BJ (cell line): ENCODE measurements around the gene TOR2A. TPM values are rescaled to one million over a fixed set of nuclear protein-coding genes. Genes with fewer than 3 reads are reported as not detected.

ENCODE experiments used
- CTCF ChIA-PET: fragments of 350-600 bp; formaldehyde crosslinking; extraction: SDS; loops from one replicate; lab custom pipeline; 2021; ENCODE audit warnings: antibody characterized with exemption, inconsistent platforms; lab: Yijun Ruan, JAX
- POLR2A ChIA-PET: fragments of 300-600 bp; sonication (Branson Sonifier 250); formaldehyde crosslinking; extraction: SDS; loops from one replicate; lab custom pipeline; 2021; ENCODE audit warnings: antibody characterized with exemption; lab: Charles Lee
- DNase-seq: peaks from one replicate; pipeline ENCODE4 v3.0.0-alpha.2; 2011; ENCODE audit warnings: low read depth
- H3K27me3 ChIP-seq: 2 replicates; pipeline ENCODE4 v1.6.0; 2011; ENCODE audit warnings: low read length; ENCODE audit not compliant: control insufficient read depth, insufficient read depth
- H3K36me3 ChIP-seq: 2 replicates; pipeline ENCODE4 v1.5.1; 2011; ENCODE audit warnings: low read length; ENCODE audit not compliant: control insufficient read depth, insufficient read depth
- H3K4me3 ChIP-seq: 2 replicates; pipeline ENCODE4 v1.5.1; 2011; ENCODE audit warnings: low read depth, mild to moderate bottlenecking, control low read depth, low read length
- polyA plus RNA-seq: library from polyadenylated mRNA; depleted of rRNA; stranded (reverse); fragments of >200 nt; gene quantifications from 2 replicates; pipeline ENCODE4 v1.2.3, GENCODE V29; 2011
- TF ChIP-seq, protein P1 (sequence below): IDR thresholded peaks from 2 replicates; pipeline ENCODE4 v1.5.1; 2011; ENCODE audit warnings: low read depth, mild to moderate bottlenecking, control low read depth, inconsistent platforms, low read length, moderate library complexity; ENCODE audit not compliant: insufficient read depth

Gene TOR2A
- polyA plus RNA-seq, 1 experiment = 8.0 TPM

DNA sequence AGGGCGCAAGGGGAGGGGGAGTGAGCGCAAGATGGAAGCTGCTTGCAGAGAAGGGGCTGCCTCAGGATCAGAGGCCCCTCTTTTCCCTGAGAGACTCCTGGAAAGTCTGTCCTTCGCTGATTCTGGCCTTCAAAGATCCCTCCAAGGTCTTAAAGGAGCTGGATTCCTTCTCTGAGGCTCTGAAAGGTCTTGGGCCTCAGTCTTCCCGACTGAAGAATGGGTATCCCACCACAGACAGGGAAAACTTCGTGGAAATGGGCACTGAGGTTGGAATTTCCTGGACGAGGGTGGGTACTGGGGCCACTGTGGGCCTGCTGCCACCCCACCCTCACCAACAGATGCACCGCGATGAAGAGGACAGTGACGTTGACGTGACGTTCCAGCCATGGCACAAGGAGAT, 22.7 kb downstream of the TOR2A start:
- DNase-seq = no peak
- H3K36me3 ChIP-seq = no peaks in the 10 kb centered on the region
- H3K27me3 ChIP-seq = no peaks in the 10 kb centered on the region
- no peak overlapping the region for H3K4me3 ChIP-seq
- TF ChIP-seq, protein P1, sequence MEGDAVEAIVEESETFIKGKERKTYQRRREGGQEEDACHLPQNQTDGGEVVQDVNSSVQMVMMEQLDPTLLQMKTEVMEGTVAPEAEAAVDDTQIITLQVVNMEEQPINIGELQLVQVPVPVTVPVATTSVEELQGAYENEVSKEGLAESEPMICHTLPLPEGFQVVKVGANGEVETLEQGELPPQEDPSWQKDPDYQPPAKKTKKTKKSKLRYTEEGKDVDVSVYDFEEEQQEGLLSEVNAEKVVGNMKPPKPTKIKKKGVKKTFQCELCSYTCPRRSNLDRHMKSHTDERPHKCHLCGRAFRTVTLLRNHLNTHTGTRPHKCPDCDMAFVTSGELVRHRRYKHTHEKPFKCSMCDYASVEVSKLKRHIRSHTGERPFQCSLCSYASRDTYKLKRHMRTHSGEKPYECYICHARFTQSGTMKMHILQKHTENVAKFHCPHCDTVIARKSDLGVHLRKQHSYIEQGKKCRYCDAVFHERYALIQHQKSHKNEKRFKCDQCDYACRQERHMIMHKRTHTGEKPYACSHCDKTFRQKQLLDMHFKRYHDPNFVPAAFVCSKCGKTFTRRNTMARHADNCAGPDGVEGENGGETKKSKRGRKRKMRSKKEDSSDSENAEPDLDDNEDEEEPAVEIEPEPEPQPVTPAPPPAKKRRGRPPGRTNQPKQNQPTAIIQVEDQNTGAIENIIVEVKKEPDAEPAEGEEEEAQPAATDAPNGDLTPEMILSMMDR = no peak
- POLR2A ChIA-PET = no interaction called here
- CTCF ChIA-PET = interaction anchor here (4.6 kb wide), 1 partner anchor 22 kb away, joined by 20 read pairs; the partner anchor contains the start of gene TOR2A

DNA sequence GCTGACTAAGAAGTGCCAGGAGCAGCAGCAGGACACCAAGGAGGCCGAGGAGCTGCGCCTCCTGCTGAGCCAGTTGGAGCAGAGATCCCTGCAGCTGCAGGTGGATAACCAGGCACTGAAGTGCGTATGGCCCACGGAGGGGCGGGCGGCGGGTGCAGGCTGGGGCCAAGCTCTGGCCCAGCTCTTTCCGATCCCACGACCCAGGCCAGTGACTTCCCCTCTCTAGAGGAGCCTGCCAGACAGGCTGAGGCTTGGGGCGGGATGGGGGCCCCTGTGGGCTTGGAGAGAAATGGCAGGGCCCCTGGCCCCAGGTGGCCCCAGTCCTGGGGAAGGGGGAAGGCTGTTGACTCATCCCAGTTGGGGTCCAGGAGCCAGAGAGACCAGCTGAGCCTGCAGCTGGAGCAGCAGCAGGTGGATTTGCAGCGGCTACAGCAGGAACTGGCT, 23.2 kb downstream of the TOR2A start:
- TF ChIP-seq, protein P1 = no peak
- no peak for DNase-seq
- Histone ChIP-seq H3K4me3 (no peak overlapping the region), H3K36me3 (no peaks in the 10 kb centered on the region), H3K27me3 (no peaks in the 10 kb centered on the region)
- ChIA-PET CTCF (interaction anchor here (0.8 to 4.6 kb wide), 2 partner anchors 17 to 23 kb away, joined by 4 to 20 read pairs; partner anchors contain the start of gene TOR2A), POLR2A (no interaction called here)

DNA sequence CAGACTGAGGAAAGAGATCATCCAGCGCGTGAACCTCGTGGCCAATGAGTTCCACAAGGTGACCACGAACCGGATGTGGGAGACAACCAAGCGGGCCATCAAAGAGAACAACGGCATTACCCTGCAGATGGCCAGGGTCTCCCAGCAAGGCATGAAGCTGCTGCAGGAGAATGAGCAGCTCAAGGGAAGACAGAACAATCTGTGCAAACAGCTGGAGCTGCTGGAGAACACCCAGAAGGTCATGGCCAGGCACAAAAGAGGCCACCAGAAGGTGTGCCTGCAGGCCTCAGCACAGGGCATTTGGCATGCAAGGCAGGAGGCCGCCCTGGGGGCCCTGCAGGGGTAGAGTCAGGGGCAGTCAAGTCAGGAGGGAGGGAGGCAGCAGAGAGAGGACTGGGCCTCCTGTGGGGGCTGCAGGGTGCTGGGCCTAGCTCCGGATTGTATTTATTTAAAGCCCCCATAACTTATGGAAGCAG, 23.8 kb downstream of the TOR2A start:
- TF ChIP-seq, protein P1 = no peak
- ChIA-PET POLR2A (no interaction called here), CTCF (interaction anchor here (0.8 kb wide), 1 partner anchor 16 kb away, joined by 4 read pairs; no protein-coding TSS in a partner anchor)
- H3K36me3 ChIP-seq = no peaks in the 10 kb centered on the region
- H3K27me3 ChIP-seq = no peaks in the 10 kb centered on the region
- no peak for DNase-seq
- no peak overlapping the region for H3K4me3 ChIP-seq

DNA sequence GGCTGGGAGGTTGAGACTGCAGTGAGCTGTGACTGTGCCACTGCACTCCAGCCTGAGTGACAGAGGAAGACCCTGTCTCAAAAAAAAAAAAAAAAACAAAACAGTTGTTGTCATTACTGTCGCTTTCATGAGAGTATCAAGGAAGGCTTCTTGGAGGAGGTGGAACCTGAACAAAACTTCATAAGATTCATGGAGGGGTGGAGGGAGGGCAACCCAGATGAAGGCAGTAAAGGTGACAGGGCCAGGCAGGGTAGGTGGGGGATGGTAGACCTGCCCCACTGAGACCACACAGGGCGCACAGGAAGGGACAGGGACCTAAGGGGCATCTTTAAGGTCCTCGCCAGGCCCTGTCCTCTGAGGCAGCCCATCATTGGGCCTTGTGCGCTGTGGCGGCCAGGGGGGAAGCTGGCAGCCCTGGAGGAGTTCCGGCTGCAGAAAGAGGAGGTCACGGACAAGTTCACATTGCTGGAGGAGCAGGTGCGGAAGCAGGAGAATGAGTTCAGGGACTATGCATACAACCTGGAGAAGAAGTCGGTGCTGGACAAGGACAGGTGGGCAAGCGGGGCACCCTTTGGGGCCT, 24.8 kb downstream of the TOR2A start:
- ChIA-PET CTCF (interaction anchor here (1.2 kb wide), 1 partner anchor 25 kb away, joined by 4 read pairs; the partner anchor contains the start of gene TOR2A), POLR2A (no interaction called here)
- no peaks in the 10 kb centered on the region for H3K36me3 ChIP-seq
- no peak overlapping the region for H3K4me3 ChIP-seq
- TF ChIP-seq, protein P1 = no peak
- no peak for DNase-seq
- no peaks in the 10 kb centered on the region for H3K27me3 ChIP-seq

DNA sequence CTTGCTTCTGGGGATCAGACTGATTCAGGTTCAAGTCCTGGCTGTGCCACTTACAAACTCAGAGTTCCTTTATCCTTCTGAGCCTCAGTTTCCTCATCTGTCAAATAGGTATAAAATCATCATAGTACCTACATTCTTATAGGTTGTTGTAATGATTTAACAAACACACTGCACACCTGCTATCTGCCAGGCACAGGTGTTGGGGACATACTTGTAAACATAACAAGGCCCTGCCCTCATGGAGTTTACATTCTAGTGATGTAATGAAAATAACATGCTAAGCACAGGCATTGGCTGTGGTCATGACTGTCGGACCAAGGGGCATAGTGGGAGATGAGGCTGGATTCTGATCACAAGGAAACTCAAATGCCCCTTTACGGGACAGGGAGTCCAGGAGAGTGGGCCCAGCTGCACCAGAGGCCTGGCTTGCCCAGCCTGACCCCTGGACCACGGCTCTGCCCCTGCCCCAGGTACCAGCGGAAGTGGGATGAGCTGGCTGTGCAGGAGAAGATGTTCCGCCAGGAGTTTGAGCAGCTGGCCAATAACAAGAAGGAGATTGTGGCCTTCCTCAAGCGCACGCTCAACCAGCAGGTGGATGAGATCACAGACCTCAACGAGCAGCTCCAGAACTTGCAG, 26.0 kb downstream of the TOR2A start:
- ChIA-PET CTCF (interaction anchor here (1.2 kb wide), 1 partner anchor 26 kb away, joined by 4 read pairs; the partner anchor contains the start of gene TOR2A), POLR2A (interaction anchor here (0.5 kb wide), 1 partner anchor 44 kb away, joined by 4 read pairs; no protein-coding TSS in a partner anchor)
- DNase-seq = no peak
- TF ChIP-seq, protein P1 = no peak
- H3K4me3 ChIP-seq = no peak overlapping the region
- no peaks in the 10 kb centered on the region for H3K27me3 ChIP-seq
- no peaks in the 10 kb centered on the region for H3K36me3 ChIP-seq
